Medulla oblongata (tissue), 1 donor: Measurements from ENCODE around the gene ARHGAP15.

Experiments
- DNase-seq: peaks from one replicate; pipeline ENCODE4 v3.0.0-alpha.2; 2015; ENCODE audit errors: extremely low spot score

Gene ARHGAP15

DNA sequence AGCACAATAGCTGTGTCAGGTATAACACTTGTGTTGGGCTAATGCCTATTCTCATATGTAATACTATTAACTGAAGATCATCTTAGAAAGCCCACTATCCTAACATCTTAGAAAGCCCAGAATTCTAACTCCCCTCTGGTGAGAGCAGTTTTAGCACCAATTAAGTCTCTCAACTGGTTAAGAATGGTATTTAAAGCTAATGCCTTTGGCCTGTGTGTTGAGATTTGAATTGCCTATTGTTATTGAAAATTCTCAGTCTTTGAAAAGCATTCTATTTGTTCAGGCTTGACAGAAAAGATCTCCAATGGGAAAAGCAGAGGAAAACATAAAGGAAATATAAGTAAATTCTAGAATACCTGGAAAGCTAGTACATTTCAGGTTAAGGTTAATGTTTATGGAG is 352.5 kb downstream of the ARHGAP15 start:
- no peak for DNase-seq

- DNase-seq, result no peak
These were observed 353.1 kb downstream of the ARHGAP15 start for GRCh38 chr2:143482316-143482715.

GRCh38 chr2:143482771-143483170 is 353.6 kb downstream of the ARHGAP15 start:
- no peak for DNase-seq

GRCh38 chr2:143486976-143487375 is 357.8 kb downstream of the ARHGAP15 start:
- DNase-seq, result no peak

DNA sequence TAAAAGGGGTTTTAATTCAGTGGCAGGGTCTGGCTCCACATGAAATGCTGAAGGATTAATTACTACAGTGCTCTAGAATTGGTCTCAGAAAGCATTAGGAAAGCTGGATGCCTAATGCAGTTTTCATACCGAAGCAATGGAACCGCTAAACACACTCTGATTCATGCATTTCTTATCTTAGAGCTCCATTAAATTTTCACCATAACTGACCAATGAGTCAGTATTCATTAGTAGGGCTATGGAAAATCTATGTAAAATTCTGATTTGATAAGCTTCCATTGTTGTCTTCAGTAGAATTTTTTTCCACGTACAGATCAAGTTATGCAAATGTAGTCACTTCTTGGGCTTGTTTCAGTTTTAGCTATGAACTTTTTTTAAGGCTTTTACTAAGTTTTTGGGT is 359.9 kb downstream of the ARHGAP15 start:
- no peak for DNase-seq

- no peak for DNase-seq
These were observed 361.9 kb downstream of the ARHGAP15 start for GRCh38 chr2:143491131-143491530.

DNA sequence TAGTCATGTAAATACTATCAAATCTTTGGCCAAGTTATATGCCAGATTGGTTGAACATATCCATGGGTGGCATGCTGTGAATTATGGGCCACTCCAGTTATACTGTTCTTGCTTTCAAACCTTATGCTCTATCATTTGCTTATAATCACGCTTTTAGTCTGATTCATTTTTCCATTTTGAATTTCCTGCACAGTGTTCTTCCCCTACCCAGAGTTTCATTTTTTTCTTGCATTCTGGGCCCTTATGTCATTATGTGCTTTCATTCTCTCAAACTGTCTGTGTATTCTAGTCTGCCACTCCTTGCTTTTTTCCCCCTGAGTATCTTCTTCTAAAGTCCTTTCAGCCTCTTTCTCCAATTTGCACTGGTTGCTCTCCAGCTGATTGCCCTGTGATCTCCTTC is 364.1 kb downstream of the ARHGAP15 start:
- DNase-seq, result no peak

GRCh38 chr2:143497726-143498125 is 368.5 kb downstream of the ARHGAP15 start:
- DNase-seq, result no peak

GRCh38 chr2:143498496-143498895 is 369.3 kb downstream of the ARHGAP15 start:
- no peak for DNase-seq

- DNase-seq, result no peak
These were observed 369.8 kb downstream of the ARHGAP15 start for GRCh38 chr2:143499061-143499460.

DNA sequence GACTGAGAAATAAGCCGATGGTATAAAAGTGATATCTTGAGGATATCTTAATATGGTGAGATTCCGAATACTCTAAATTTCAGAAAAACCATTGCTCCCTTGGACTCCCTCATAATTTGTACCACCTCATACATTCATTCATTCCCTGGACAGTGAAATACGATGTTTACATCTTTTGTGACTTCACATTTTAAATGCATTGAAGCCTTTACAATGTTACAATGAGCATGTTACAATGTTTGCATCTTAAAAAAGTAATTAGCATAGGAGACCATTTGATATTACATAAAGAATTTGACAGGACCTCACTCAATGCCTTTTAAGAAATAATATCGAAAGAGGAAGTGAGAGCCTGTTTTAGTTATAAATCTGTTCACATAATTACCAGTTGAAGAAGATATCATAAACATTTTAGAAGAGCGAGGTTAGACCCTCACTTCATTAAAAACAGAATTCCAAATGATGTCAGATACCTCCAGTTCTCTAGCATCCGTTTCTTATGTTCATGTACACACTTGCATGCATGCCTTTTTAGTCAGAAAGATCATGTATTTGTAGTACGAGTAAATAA is 372.0 kb downstream of the ARHGAP15 start:
- DNase-seq, result no peak

DNA sequence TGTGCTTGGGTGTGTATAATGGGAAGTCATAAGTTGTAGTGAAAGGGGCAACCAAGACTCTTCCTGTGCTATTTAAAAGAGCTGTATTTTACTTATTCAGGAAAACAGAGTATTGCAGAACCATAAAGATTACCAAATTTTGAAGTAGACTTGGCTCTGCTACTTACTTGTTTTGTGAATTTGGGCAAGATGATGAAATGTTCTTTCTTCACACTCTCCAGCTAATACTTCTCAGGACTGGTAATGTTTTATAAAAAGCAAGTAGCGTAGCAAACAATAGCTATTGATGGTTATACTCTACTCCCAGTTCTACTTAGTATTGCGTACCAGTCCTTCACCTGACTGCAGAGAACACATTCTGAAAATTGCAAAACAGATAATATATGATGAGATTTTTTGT is 374.1 kb downstream of the ARHGAP15 start:
- DNase-seq, result no peak

GRCh38 chr2:143504397-143504796 is 375.2 kb downstream of the ARHGAP15 start:
- DNase-seq, result no peak

- DNase-seq, result no peak
These were observed 376.3 kb downstream of the ARHGAP15 start for GRCh38 chr2:143505542-143505941.

GRCh38 chr2:143513081-143513480 is 383.9 kb downstream of the ARHGAP15 start:
- DNase-seq, result peak; percentile 69

DNA sequence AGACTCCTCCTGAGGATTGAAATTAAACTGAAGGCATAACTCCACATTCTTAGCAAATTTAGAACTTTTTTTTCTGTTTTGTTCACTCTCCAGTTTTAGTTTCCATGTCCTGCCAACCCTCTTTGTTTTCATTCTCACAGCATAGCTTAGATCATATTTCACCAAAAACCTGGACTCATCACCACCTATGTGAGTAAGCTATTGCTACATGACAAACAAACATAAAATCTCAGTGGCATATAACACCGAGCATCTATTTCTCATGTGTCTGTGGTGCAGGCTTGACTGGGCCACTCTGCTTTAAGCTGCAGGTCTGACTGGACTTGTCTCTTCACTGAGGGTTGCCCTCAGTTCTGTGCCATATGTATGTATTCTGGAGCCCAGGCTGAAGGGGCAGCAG is 385.2 kb downstream of the ARHGAP15 start:
- DNase-seq, result no peak

DNA sequence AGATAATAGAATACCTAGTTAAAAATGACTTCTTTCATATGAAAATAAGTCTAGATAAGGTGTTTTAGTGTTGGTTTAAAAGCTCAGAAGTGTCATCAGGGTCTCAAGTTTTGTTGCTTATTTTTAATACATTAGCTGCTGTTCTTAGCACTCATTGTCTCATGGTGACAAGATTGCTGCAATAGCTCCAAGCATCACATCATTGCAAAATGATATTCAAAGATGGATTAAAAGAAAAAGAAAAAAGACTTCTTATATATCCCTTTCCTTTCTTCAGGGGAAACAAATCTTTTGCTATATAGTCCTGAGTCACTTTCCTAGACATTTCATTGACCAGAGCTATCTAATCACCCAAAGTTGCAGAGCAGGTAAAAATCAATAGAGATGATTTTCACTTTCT is 386.1 kb downstream of the ARHGAP15 start:
- DNase-seq, result no peak

DNA sequence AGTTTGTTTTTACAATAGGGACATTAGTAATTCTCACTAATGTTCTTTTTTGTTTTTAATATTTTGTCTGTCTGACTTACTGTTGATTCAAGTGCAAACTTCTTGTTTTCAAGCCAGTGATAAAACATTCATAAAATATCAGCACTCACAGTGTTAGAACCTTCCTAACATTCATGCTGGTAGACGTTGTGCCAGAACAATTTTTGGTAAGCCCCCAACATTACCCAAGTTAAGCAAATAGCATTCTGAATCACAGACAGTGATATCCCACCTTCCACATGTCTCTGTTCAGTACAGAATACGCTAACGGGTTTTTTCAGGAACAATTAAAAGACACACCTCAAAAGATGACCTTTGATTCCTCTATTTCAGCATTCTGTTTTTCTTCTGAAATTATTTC is 390.3 kb downstream of the ARHGAP15 start:
- no peak for DNase-seq

DNA sequence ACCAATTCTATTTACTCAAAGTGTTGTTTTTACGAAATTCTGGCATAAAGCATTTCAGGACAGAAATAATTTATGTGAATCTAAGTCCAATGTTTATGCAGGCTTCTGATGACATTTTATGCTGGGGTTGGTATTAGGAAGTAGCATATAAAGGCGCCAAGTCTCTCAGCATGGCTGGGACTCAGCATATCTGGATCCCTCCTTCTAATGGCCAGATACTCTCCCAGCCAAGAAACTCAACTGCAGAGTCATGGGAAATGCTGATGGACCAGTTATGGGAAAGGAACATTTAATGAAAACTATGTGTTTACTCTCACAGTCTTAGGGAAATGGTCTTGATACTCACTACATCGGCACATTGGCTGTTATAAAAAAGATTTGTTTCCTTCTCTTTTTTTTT is 392.2 kb downstream of the ARHGAP15 start:
- DNase-seq, result no peak

DNA sequence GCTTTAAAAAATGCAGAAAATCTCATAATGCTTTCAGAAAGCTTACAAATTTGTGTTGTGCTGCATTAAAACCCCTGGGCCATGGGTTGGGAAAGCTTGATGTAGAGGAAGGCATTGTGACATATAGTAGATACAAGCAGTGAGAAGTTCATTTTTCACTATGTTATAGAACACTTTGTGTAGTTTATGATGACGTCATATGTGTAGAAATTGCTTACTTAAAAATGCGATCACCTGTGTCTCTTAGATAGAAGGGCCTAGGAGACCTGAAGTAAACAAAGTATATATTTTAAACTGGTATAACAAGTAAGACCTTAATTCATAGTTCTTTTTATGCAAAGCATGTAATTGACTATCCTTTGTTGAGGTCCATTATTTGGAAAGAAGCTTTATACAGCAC is 393.5 kb downstream of the ARHGAP15 start:
- no peak for DNase-seq

DNA sequence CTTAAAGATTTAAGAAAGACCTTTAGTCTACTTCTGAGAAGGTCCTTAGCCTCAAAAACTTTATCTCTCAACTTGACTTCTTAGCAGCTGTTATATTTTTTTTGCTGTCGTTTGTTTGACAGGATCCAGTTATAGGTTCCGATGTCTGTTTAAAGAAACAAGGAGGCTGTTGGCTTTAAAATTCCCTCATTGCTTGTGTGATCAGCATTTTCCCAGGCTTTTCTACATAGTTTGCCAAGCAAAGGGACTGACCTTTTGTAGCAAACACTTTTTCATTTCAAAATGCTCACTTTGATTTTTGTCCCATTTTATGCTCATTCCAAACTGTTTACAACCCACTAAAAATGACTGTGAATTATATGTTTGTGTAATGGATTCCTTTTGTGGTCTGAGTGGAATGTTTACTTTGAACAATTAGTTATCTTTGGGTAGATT is 394.9 kb downstream of the ARHGAP15 start:
- DNase-seq, result no peak

DNA sequence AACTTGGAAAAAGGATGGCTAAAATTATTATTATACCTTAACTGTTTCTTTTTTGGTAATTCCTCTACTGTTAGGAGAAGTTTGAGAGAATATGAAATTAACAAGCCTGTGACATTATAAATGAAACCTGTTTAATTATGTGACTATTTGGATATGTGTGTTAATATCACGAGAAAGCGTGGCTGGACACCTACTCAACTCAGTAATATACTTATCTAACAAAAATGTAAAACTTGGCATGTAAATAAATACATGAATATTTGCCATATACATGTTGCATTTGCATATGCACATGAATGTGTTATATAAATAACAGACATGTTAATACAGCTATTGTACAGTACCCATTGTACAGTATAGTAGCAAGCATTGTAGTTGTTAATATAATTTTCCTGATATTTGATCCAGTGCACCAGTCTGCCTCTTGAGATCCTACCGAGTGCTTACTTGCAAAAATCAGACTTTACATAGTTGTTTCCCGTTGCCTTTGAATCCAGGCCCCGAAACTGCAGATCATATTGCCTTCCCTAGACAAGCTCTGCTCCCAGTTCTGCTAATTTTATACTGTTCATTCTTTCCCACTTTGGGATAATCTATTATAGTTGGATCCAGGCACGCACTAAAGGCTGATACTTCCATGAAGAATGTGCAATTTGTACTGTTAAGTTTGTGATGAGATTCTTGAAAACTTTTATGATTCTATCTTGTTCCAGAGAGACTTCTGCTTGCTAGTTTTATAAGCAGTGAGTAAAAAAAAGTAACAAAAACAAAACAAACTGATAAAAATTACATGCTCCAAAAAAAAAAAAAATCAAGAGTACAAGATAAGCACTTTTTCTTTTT is 395.6 kb downstream of the ARHGAP15 start:
- no peak for DNase-seq

GRCh38 chr2:143525402-143525860 is 396.2 kb downstream of the ARHGAP15 start:
- peak; percentile 42 for DNase-seq
